Measurements from ENCODE around the gene HDAC4. TPM values are rescaled to one million over a fixed set of nuclear protein-coding genes. Genes with fewer than 3 reads are reported as not detected.

Gene HDAC4
- total and polyA plus RNA-seq, 9 of the 15 experiments (the other 6 are each of a cell fraction or from before 2014, with no cell fraction given), result 0.11 to 20.2 (median 4.0) TPM

- no peaks in the 10 kb centered on the region for H3K79me2 ChIP-seq (ENCODE audit: control insufficient read depth, insufficient read depth, low read length)
- no peak overlapping the region for H3K27ac ChIP-seq (ENCODE audit: extremely low read depth, low read depth, low read length)
- BruUV-seq (replicated peaks), result no TSS peak
- H4K20me1 ChIP-seq (replicated peaks; ENCODE audit: control insufficient read depth, insufficient read depth, low read length), result no peaks in the 10 kb centered on the region
- in situ Hi-C loops (cut with MboI), result no loop called here
- no peaks in the 10 kb centered on the region for H3K9me1 ChIP-seq (ENCODE audit: control insufficient read depth, insufficient read depth, low read length)
- no peak overlapping the region for H2AFZ ChIP-seq (ENCODE audit: low read depth, low read length)
- intact Hi-C loops (cut with micrococcal nuclease), result no loop called here
- H3K9me3 ChIP-seq (replicated peaks; ENCODE audit: control insufficient read depth, insufficient read depth, low read depth, low read length), result no peaks in the 10 kb centered on the region
- POLR2A ChIA-PET, result interaction anchor here (0.6 kb wide), 1 partner anchor 524 kb away, joined by 3 read pairs; no protein-coding TSS in a partner anchor
- no peak overlapping the region for H3K9ac ChIP-seq (ENCODE audit: insufficient read depth in 1 of 2, low read depth in 2 of 2, low read length in 2 of 2)
- peaks cover 12 to 64% of the 10 kb centered on the region in 2 experiments; a peak in 3 of 5 replicates for H3K27me3 ChIP-seq (ENCODE audit: control insufficient read depth in 2 of 2, insufficient read depth in 2 of 2, low read length in 2 of 2)
- H3K4me3 ChIP-seq, result no peak overlapping the region
- 3% methylated on average over 8 of the region's 10 CpGs for WGBS (ENCODE audit: insufficient coverage, low coverage, missing lambda C conversion rate)
- no peak overlapping the region for H3K4me2 ChIP-seq (ENCODE audit: insufficient read depth, low read length)
- H3K36me3 ChIP-seq (ENCODE audit: control insufficient read depth, insufficient read depth, low read length), result no peaks in the 10 kb centered on the region
- H3K4me1 ChIP-seq (replicated peaks in 1 of 2; ENCODE audit: control insufficient read depth in 2 of 2, insufficient read depth in 2 of 2, low read length in 2 of 2), result no peaks in the 10 kb centered on the region; a peak in 2 of 5 replicates
- no peak for ATAC-seq
- DNase-seq (ENCODE audit: extremely low read depth in 1 of 4, low spot score in 3 of 4), result no peak
- CTCF ChIA-PET (ENCODE audit: low intra/inter-chr PET ratio), result no interaction called here
- FAIRE-seq, result no peak
- TF ChIP-seq GMEB1 (CRISPR knock-in tag; IDR thresholded peaks at IDR 0.05), result no peak
- TF ChIP-seq ZNF311 (CRISPR knock-in tag; IDR thresholded peaks at IDR 0.05), result no peak
- TF ChIP-seq ZNF316 (IDR thresholded peaks at IDR 0.05), result no peak
- TF ChIP-seq FOXA1 (IDR thresholded peaks at IDR 0.05; ENCODE audit: borderline replicate concordance), result no peak
- TF ChIP-seq ZBTB49 (CRISPR knock-in tag; IDR thresholded peaks at IDR 0.05; ENCODE audit: borderline replicate concordance), result no peak
- TF ChIP-seq CREBBP (IDR thresholded peaks at IDR 0.05; ENCODE audit: low read depth, low read length), result no peak
- TF ChIP-seq E2F6 (IDR thresholded peaks at IDR 0.05; ENCODE audit: borderline replicate concordance in 1 of 2, extremely low read depth in 1 of 2, insufficient read depth in 1 of 2, insufficient read length in 1 of 2, low read depth in 1 of 2, low read length in 1 of 2, poor library complexity in 1 of 2, severe bottlenecking in 1 of 2), result no peak
- no peak for TF ChIP-seq RBM15 (IDR thresholded peaks at IDR 0.05; ENCODE audit: insufficient read depth, low read length)
- no peak for TF ChIP-seq CREB5 (CRISPR knock-in tag; IDR thresholded peaks at IDR 0.05)
- TF ChIP-seq ZNF395 (CRISPR knock-in tag; IDR thresholded peaks at IDR 0.05), result no peak
- no peak for TF ChIP-seq DPF2 (IDR thresholded peaks at IDR 0.05)
- no peak for TF ChIP-seq ZNF79 (CRISPR knock-in tag; IDR thresholded peaks at IDR 0.05; ENCODE audit: low read depth)
- TF ChIP-seq NR4A1 (CRISPR knock-in tag; IDR thresholded peaks at IDR 0.05), result no peak
- no peak for TF ChIP-seq NR4A1 (tag; IDR thresholded peaks at IDR 0.05)
- TF ChIP-seq CHCHD3 (CRISPR knock-in tag; IDR thresholded peaks at IDR 0.05), result no peak
Observed at GRCh38 chr2:239042046-239042445, 358.8 kb downstream of the HDAC4 start.
